ENCODE data around the gene SEMA4D.

DNA sequence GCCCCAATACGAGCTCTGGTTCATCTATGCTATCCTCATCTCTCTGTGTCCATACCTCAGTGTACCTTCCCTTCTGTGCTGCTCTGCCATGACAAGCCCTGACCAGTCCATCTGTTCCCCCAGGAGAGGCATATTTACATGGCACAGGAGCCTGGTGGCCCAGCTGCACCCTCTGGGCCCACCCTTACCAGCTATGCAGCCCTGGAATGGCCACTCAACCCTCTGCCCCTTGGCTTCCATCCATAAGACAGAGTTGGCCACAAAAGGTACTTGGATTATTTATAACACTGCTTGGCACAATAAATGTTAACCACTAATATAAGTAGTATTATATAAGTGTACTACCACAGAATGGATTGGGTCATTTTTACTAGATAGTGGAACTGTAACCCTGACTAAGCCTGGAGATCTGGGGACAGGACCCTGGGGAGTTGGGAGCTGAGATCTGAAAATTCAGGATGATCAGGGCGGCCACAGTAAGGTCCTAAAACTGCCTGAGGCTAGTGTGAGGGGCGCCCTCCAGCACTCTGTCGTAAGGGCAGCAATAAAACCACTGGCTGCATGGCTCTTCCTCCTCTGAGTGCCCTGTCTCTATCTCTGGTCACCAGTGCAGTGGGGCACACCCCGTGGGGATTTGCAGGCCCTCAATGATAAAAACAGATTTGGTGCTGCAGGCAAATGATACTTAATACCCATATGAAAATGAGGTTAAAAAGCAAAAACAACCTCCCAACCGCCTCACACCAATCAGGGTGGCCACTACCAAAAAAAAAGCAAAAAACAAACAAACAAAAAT, 65.8 kb downstream of the SEMA4D start:
- TF ChIP-seq POLR2A (IDR thresholded peaks at IDR 0.05), result no peak
- TF ChIP-seq, protein P1, sequence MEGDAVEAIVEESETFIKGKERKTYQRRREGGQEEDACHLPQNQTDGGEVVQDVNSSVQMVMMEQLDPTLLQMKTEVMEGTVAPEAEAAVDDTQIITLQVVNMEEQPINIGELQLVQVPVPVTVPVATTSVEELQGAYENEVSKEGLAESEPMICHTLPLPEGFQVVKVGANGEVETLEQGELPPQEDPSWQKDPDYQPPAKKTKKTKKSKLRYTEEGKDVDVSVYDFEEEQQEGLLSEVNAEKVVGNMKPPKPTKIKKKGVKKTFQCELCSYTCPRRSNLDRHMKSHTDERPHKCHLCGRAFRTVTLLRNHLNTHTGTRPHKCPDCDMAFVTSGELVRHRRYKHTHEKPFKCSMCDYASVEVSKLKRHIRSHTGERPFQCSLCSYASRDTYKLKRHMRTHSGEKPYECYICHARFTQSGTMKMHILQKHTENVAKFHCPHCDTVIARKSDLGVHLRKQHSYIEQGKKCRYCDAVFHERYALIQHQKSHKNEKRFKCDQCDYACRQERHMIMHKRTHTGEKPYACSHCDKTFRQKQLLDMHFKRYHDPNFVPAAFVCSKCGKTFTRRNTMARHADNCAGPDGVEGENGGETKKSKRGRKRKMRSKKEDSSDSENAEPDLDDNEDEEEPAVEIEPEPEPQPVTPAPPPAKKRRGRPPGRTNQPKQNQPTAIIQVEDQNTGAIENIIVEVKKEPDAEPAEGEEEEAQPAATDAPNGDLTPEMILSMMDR (IDR thresholded peaks at IDR 0.05 in 8 of 11, conservative IDR thresholded peaks at IDR 0.05 in 3 of 11), result no peak
- no peak for TF ChIP-seq POLR2AphosphoS5 (IDR thresholded peaks at IDR 0.05)

Data from spleen (tissue), 7 donors.